ENCODE results near the gene STAB2.

STAB2 gene

GRCh38 chr12:103547929-103548328 is 39.1 kb upstream of the STAB2 start:
- H3K4me3 ChIP-seq (ENCODE audit: control insufficient read depth, low read depth, low read length), result no peak overlapping the region
- no peak for TF ChIP-seq CTCF (IDR thresholded peaks at IDR 0.05; ENCODE audit: control insufficient read depth, insufficient read depth, low read depth, low read length, missing control alignments)
- no peak for DNase-seq (ENCODE audit: low read depth)

GRCh38 chr12:103548622-103549601 is 38.2 kb upstream of the STAB2 start:
- peak; percentile 85 for TF ChIP-seq CTCF (IDR thresholded peaks at IDR 0.05; ENCODE audit: control insufficient read depth, insufficient read depth, low read depth, low read length, missing control alignments)
- no peak overlapping the region for H3K4me3 ChIP-seq (ENCODE audit: control insufficient read depth, low read depth, low read length)
- peak; percentile 31 for DNase-seq (ENCODE audit: low read depth)

GRCh38 chr12:103556890-103557627 is 30.0 kb upstream of the STAB2 start:
- no peak for DNase-seq (ENCODE audit: low read depth)
- no peak for TF ChIP-seq CTCF (IDR thresholded peaks at IDR 0.05; ENCODE audit: control insufficient read depth, insufficient read depth, low read depth, low read length, missing control alignments)
- H3K4me3 ChIP-seq (ENCODE audit: control insufficient read depth, low read depth, low read length), result no peak overlapping the region

GRCh38 chr12:103557628-103558010 is 29.5 kb upstream of the STAB2 start:
- no peak for TF ChIP-seq CTCF (IDR thresholded peaks at IDR 0.05; ENCODE audit: control insufficient read depth, insufficient read depth, low read depth, low read length, missing control alignments)
- no peak overlapping the region for H3K4me3 ChIP-seq (ENCODE audit: control insufficient read depth, low read depth, low read length)

GRCh38 chr12:103558879-103559278 is 28.2 kb upstream of the STAB2 start:
- no peak for TF ChIP-seq CTCF (IDR thresholded peaks at IDR 0.05; ENCODE audit: control insufficient read depth, insufficient read depth, low read depth, low read length, missing control alignments)

More at GRCh38 chr12:103557628-103558010, 29.5 kb upstream of the STAB2 start:
- DNase-seq (ENCODE audit: low read depth), result no peak

GRCh38 chr12:103560604-103561101 is 26.4 kb upstream of the STAB2 start:
- TF ChIP-seq CTCF (IDR thresholded peaks at IDR 0.05; ENCODE audit: control insufficient read depth, insufficient read depth, low read depth, low read length, missing control alignments), result no peak
- DNase-seq (ENCODE audit: low read depth), result peak; percentile 93
- no peak overlapping the region for H3K4me3 ChIP-seq (ENCODE audit: control insufficient read depth, low read depth, low read length)

More at GRCh38 chr12:103558879-103559278, 28.2 kb upstream of the STAB2 start:
- H3K4me3 ChIP-seq (ENCODE audit: control insufficient read depth, low read depth, low read length), result no peak overlapping the region
- DNase-seq (ENCODE audit: low read depth), result no peak
